Measurements from ENCODE around the gene TMEM11.
A peak's percentile ranks its signal among the peaks of the same experiment; 100 is the strongest.

TMEM11 gene

GRCh38 chr17:21218101-21218500 is 4.1 kb upstream of the TMEM11 start:
- no peak for TF ChIP-seq CTCF (conservative IDR thresholded peaks at IDR 0.05; ENCODE audit: control insufficient read depth, insufficient read depth, low read depth, low read length)
- DNase-seq (ENCODE audit: low read depth), result no peak
- H3K4me3 ChIP-seq (ENCODE audit: control insufficient read depth, low read depth, low read length), result no peak overlapping the region

- DNase-seq (ENCODE audit: low read depth), result no peak
- H3K4me3 ChIP-seq (ENCODE audit: control insufficient read depth, low read depth, low read length), result no peak overlapping the region
- TF ChIP-seq CTCF (conservative IDR thresholded peaks at IDR 0.05; ENCODE audit: control insufficient read depth, insufficient read depth, low read depth, low read length), result no peak
Measured at GRCh38 chr17:21217346-21217745, 3.4 kb upstream of the TMEM11 start.

- H3K4me3 ChIP-seq (ENCODE audit: control insufficient read depth, low read depth, low read length), result no peak overlapping the region
- peak; percentile 38 for DNase-seq (ENCODE audit: low read depth)
- TF ChIP-seq CTCF (conservative IDR thresholded peaks at IDR 0.05; ENCODE audit: control insufficient read depth, insufficient read depth, low read depth, low read length), result no peak
Measured at GRCh38 chr17:21215935-21216334, 2.0 kb upstream of the TMEM11 start.

- H3K4me3 ChIP-seq (ENCODE audit: control insufficient read depth, low read depth, low read length), result peak overlapping the region; percentile 87
- DNase-seq (ENCODE audit: low read depth), result peak; percentile 25
- TF ChIP-seq CTCF (conservative IDR thresholded peaks at IDR 0.05; ENCODE audit: control insufficient read depth, insufficient read depth, low read depth, low read length), result no peak
Measured at GRCh38 chr17:21214777-21215541, 998 bp upstream of the TMEM11 start.

GRCh38 chr17:21213638-21214014 is 335 bp downstream of the TMEM11 start:
- no peak for TF ChIP-seq CTCF (conservative IDR thresholded peaks at IDR 0.05; ENCODE audit: control insufficient read depth, insufficient read depth, low read depth, low read length)
- no peak for DNase-seq (ENCODE audit: low read depth)
- H3K4me3 ChIP-seq (ENCODE audit: control insufficient read depth, low read depth, low read length), result peak overlapping the region; percentile 87

- no peak for DNase-seq (ENCODE audit: low read depth)
- peak overlapping the region; percentile 87 for H3K4me3 ChIP-seq (ENCODE audit: control insufficient read depth, low read depth, low read length)
- TF ChIP-seq CTCF (conservative IDR thresholded peaks at IDR 0.05; ENCODE audit: control insufficient read depth, insufficient read depth, low read depth, low read length), result no peak
Measured at GRCh38 chr17:21212826-21213637, 929 bp downstream of the TMEM11 start.
